SK-N-MC (cell line): ENCODE data around the gene CXCR2.

Experiments used
- EZH2 ChIP-seq: fragments of 200-600 bp; sonication (generic); IDR thresholded peaks from one replicate; pipeline ENCODE4 v1.6.1; 2017; ENCODE audit warnings: antibody characterized with exemption
- FOXP2 ChIP-seq: optimal IDR thresholded peaks from 2 replicates; pipeline ENCODE3; 2011; ENCODE audit warnings: mild to moderate bottlenecking, moderate library complexity; ENCODE audit not compliant: insufficient read depth; ENCODE audit errors: extremely low read length, control extremely low read depth
- POLR2AphosphoS5 ChIP-seq: IDR thresholded peaks from 2 replicates; pipeline ENCODE4 v1.6.1; 2012; ENCODE audit warnings: mild to moderate bottlenecking, low read depth, low read length, borderline replicate concordance

DNA sequence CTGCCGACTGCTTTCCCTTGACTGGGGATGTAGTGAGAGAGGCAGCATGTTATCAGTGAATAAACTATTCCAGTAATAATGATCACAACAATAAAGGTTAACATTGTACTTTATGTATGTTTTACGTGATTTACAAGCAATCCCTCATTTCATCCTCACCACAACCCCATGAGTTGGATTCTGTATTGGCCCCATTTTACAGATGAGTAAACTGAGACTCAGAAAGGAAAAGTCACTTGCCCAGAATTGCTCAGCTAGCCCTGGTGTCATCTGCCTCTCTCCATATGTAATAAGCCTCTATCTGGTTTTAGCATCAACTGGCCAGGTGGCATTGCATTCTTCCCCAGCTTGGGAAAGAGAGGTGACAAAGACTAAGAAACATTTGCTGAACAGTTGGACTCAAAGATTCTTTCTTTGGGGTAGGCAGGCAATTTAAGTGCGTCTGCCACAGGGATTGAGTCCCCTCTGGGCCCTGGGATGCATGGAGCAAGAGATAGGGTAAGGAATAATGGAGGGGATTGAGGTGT lies 2.2 kb downstream of the CXCR2 start:
- TF ChIP-seq EZH2 (no peak), POLR2AphosphoS5 (no peak), FOXP2 (no peak)
